ENCODE measurements around the gene HCK.

HCK gene

DNA sequence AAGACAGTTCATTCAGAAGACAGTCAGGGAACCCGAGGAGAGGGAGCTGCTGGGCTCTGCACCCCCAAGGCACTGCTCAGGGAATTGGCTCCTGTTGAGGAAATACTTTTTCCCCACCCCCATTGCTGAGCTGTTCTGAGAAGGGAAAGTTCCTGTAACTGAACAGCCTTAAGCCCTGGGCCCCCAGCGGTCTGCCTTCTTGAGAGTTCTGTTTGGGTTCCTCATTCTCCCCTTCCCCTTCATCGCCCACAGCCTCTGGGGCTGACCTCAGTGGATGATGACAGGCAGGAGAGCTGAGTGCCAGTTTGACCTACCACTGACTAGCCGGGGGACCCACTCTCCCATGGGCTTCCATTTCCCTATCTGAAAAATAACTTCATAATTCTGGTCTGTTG lies 10.7 kb downstream of the HCK start:
- no peak for DNase-seq (ENCODE audit: low read depth)

DNA sequence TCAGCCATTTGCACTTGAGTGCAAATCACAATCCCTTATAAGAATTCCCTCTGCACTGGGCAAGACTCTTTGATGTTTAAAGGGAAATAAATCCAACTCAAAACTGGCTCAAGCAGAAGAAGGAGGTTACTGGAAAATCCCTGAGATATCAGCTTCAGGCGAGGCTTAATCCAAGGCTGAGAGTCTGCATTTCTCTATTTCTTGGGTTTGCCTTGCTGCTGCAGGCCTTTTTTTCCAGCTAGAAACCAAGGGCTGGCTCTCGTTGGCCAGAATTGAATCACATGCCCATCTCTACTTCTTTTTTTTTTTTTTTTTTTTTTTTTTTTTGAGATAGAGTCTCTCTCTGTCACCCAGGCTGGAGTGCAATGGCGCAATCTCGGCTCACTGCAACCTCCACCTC lies 11.7 kb downstream of the HCK start:
- no peak for DNase-seq (ENCODE audit: low read depth)

DNA sequence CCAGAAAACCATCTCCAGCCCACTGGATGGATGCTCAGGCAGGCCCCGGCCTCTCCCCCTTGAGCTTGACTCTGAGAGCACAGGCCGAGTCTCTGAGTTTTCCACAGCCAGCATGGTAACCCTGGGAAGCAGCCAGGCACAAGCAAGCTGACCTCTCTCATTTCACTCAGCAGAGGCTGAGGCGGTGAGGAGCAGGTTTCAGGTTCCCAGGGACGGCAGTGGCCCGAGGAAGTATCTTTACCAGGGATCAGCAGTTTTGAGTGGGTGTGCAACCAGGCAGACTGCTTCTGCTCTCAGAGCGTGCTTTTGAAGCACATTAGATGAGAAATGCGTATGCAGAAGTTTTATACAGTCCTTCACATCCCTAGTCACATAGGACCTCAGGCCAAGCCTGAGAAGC lies 12.6 kb downstream of the HCK start:
- no peak for DNase-seq (ENCODE audit: low read depth)

DNA sequence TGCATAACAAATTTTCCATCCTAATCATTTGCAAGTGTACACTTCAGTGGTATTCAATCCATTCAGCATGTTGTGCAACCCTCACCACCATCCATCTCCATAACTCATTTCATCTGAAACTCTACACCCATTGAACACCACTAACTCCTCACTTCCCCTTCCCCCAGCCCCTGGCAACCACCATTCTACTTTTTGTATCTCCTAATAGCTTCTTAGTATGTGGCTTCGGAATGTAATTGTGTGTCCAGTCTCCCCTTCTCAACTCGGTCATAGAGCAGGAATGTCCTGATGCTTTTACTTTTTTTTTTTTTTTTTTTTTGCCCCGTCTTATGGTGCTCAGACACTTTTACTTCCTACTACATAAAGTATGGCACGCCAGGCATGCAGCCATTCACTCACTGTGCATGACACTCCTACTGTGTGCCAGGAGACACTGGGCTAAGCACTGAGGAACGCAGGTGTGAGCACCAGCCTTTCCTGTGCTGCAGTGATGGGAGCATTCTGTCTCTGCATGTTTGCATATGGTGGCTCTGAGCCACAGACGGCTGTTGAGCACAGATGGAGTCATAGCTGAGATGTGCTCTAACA lies 15.3 kb downstream of the HCK start:
- DNase-seq (ENCODE audit: low read depth): peak; percentile 97

DNA sequence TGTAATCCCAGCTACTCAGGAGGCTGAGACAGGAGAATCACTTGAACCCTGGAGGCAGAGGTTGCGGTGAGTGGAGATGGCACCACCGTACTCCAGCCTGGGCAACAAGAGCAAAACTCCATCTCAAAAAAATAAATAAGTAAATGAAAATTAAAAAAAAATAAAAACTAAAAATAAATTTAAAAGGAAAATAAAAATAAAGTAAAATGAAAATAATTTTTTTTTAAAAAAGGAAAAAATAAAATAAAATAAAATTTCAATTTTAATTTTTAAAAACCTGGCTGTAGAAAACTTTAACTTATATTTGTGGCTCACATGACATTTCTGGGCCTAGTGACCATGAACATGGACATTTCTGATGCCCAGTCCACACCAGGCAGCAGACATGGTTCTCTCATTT lies 16.1 kb downstream of the HCK start:
- no peak for DNase-seq (ENCODE audit: low read depth)

DNA sequence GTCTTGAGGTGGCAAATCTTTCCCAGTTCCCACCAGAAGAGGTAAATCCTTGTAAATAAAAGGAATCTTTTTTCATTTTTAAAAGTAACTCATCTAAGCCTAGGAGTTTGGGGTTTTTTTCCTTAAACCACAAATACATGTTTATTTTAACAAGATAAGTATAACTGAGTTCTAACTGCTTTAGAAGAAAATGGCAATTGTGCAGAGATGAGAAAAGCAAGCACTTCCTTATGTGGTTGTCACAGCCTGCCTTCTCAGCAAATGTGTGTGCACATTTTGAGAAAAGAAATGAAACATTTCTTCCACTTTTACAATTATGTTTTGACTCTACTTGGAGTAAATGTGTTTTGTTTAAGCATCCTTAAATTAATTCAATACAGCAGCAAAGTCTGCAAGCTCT lies 17.7 kb downstream of the HCK start:
- no peak for DNase-seq (ENCODE audit: low read depth)

DNA sequence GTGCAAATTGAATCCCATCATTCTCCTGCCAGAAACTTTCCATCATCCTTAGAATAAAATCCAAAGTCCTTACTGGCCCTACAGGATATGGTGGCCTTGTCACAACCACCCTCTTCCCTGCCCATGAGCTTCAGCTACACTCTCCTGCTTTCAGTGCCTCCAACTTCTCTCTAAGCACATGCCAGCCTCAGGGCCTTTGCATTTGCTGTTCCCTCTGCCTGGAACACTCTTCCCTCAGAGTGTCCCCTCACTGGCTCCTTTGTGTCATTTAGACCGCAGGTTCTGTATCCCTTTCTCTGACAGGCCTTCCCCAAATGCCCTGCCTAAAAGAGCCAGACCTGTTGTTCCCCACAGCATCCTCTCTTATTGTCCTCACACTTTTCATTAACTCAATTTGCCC lies 18.2 kb downstream of the HCK start:
- no peak for DNase-seq (ENCODE audit: low read depth)

DNA sequence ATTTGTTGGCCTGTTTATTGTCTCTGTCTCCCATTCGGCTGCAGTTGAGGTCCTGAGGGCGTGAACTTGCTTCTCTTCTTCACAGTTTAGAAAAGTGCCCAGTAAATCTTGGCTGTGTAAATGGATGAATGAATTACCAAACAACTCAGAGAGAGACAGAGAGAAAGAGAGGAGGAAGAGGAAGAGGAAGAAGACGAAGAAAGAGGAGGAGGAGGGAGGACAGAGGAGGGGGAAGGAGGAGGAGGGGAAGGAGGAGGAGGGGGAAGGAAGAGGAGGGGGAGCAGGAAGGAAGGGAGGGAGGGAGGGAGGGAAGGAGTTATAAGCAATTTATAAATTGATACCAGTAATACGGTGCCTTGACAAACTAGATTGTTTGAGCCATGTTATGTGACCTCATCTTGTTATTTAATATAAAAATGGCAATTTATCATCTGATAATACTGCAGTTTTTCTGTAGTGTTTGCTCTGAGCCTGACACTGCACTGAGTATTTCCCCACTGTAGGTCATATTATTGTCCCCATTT lies 18.7 kb downstream of the HCK start:
- no peak for DNase-seq (ENCODE audit: low read depth)

DNA sequence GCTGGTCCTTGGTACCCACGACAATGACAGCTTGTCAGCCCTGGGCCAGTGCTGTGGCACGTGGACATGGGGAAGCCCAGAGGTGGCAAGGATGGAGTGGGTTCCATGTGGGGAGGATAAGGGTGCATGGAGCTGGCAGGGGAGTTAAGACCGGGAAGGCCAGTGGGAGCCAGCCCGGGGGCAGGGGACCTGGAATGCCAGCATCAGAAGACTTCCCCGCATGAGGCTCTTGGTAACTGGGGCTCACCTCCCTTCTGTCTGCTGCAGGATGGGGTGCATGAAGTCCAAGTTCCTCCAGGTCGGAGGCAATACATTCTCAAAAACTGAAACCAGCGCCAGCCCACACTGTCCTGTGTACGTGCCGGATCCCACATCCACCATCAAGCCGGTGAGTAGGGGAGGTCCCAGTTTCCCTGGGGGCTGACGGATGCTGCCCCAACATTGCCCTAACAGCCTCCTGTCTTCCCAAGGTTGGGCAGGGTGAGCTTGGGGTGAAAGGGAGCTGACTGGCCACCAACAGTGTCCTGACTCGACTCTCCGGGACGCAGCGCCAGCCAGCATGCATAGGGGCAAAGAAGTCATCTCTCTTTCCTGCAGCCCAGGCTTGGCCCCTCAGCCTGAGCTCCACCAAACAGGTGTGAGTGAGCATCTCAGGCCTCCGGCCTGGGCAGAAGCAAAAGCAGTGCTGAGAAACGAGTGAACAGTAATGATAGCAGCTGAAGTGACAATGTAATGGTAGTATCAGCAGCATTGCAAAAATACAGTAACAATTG lies 19.5 kb downstream of the HCK start:
- DNase-seq (ENCODE audit: low read depth): no peak

DNA sequence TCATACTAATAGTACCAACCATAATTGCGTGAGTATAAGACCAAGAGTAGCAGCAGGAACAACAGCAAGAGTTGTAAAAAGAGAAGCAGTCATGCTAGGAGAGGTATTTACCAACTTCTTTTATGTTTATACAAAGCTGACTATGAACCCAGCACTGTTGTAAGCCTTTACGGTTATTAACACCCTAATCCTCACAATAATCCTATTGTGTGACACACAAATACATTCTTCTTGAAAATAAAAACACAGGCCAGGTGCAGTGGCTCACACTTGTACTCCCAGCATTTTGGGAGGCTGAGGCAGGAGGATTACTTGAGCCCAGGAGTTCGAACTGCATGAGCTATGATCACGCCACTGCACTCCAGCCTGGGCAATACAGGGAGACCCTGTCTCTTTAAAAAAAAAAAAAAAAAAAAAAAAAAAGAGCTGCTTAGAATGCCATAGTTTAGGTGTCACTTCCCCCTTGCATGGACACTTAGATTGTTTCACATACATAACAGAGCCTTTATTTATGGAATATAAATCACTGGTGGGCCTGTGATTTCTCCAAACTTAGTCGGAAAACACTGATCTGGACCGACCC lies 20.2 kb downstream of the HCK start:
- DNase-seq (ENCODE audit: low read depth): no peak

DNA sequence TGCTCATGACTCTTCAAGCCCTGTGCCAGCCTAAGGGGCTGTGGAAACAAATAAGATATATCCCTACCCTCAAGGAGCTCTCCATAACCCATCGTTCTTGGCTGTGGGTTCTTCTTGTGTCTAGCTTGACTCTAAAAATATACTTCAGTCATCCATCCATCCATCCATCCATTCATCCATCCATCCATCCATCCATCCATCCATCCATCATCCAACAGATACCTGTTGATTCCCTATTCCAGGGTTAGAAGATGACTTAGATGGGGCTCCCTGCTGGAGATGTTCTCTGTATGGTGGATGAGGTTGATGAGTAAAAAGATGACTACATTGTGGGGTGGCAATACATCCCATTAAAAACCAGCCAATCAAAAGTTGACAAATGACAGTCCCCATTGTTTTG lies 23.5 kb downstream of the HCK start:
- DNase-seq (ENCODE audit: low read depth): no peak

DNA sequence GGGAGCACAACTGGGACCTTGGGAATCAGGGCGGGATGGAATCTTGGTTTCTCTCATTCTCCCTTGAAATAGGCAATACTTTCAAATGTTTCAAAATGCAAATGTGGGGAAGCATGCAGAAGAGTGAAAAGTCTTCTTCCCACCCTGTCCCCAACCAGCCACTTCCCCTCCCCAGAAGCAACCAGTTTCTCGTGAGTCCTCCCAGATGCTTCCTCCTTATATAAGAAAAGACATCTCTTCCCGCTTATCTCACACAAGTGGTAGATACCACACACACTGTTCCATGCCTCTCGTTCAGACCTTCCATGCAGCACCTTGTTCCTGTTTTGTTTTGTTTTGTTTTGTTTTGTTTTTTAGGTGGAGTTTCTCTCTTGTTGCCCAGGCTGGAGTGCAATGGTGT lies 25.1 kb downstream of the HCK start:
- no peak for DNase-seq (ENCODE audit: low read depth)

DNA sequence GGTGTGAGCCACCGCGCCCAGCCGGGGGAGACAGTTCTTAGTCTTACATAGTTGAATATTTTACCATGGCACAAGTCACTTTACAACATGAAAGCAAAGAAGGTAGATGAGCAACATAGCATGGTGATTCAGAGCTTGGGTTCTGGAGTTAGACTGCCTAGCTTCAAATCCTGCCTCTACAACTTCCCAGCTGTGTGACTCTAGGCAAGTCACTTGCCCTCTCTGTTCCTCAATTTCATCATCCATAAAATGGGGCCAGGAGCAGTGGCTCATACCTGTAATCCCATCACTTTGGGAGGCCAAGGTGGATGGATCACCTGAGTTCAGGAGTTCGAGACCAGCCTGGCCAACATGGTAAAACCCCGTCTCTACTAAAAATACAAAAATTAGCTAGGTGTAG lies 26.3 kb downstream of the HCK start:
- DNase-seq (ENCODE audit: low read depth): no peak

DNA sequence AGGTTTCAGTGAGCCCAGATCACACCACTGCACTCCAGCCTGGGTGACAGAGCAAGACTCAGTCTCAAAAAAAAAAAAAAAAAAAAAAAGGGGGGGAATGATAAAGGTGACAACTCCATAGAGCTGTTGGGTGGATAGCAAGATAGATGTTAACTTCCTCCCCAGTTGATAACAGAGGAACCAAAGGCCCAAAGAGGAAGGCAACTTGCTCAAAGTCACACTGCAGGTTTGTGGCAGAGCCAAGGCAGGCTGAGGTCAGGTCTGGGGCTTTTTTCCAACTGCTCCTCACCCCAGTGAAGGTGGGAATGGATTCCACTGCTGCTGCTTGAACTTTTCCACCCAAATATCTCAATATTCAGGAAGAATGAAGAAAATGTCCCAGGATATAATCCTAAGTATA lies 26.7 kb downstream of the HCK start:
- DNase-seq (ENCODE audit: low read depth): no peak

DNA sequence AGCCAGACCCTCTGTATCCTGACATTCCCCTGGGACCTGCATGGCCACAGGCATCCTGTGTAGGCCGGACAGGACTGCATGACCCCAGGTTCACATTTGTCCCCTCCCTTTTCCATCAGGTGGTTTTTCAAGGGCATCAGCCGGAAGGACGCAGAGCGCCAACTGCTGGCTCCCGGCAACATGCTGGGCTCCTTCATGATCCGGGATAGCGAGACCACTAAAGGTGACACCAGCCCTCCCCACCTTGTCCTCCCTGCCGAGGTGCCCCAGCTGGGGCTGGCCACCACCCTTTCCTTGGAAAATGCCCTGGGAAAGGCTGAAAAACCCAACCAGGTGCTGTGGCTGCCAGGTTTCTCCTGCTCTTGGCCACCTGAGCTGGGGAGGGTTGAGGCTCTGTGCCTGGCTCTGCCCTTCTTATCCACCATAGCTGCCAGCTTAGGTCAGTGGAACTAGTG lies 27.6 kb downstream of the HCK start:
- DNase-seq (ENCODE audit: low read depth): no peak

DNA sequence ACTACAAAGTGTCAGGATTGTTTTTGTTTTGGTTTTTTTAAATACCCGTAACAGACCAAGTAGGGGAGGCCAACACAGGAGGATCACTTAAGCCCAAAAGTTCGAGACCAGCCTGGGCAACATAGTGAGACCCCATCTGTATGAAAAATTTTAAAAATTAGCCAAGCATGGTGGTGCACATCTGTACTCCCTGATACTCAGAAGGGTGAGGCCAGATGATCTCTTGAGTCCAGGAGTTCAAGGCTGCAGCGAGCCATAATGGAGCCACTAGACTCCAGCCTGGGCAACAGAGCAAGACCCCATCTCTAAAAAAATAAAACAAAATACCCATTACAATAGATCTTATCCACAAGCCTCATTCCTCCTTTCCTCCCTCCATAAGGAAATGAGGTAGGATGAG lies 28.7 kb downstream of the HCK start:
- DNase-seq (ENCODE audit: low read depth): no peak

DNA sequence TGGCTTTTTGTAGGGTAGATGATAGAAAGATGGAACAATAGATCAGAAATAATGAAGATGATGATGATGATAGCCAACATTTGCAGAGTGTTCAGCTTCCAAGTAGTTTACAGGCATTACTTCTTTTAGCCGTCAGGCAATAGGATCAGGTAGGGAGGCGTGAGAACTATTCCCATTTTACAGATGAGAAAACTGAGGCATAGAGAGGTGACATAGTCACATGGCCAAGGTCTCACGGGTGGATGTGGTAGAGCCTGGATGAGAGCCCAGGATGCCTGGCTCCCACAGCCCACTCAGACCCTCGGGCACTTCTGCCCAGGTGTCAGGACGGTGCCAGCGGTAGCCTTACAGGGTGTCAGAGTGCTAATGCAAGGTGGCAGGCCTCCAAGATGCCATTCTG lies 31.4 kb downstream of the HCK start:
- no peak for DNase-seq (ENCODE audit: low read depth)

DNA sequence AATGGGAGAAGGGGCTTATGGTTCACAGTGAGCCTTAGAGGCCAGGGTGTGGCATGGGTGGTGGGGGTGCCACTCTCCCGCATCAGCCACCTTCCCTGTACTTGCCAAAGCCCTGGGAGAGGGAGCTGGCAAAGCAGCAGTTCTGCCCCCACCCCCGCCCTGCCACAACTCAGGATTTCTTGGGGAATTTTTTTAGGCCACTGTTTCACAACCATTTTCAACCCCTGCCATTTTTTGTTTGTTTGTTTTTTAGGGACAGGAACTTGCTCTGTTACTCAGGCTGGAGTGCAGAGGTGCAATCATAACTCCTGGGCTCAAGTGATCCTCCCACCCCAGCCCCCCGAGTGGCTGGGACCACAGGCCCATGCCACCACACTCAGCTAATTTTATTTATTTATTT lies 35.0 kb downstream of the HCK start:
- no peak for DNase-seq (ENCODE audit: low read depth)

DNA sequence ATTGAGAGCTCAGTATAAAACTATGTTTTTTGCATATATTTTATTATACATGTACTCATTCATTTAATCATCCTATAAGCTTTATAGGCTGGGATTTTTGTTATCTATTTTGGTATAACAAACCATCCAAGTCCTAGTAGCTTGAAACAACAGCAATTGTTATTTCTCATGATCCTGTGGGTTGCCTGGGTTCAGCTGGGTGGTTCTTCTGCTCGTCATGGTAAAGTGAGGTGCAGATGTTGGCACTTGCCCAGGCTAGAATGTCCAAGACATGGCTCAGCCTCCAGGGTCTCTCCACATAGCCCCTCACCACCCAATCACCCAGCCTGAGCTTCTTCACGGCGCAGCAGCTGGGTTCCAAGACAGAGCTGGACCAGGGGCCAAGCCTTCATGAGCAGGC lies 36.7 kb downstream of the HCK start:
- DNase-seq (ENCODE audit: low read depth): no peak

DNA sequence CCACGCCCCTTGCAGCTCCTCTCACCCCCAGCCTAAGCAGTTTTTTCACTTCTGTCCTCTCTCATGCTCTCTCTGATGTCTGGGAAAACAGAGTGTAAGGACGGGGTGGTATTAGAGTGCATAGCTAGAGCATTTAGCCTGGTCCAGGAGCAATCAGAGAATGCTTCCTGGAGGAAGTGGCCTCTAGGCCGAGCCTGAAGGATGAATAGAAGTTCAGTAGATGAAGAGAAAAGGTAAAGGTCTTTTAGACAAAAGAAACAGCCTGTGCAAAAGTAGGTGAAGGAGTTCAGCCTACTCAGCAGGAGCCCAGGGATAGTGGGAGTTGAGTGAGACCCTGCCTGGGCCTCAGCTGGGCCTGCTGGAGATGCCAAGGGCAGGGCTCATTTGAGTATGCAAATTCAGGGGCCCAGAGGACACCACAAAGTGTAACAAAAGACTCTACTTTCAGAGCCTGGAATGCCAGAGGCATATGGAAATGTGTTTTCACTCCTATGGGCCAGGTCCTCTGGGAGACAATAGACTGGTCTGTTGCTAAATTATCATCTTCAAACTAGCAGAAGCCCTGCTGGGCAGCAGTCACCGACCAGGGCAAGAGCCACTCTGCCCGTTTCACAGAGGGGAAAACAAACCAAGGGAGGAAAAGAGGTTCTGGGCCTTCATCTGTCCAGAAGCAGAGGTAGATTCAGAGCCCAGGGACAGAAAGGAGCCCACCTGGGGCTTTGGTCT lies 37.8 kb downstream of the HCK start:
- DNase-seq (ENCODE audit: low read depth): no peak

DNA sequence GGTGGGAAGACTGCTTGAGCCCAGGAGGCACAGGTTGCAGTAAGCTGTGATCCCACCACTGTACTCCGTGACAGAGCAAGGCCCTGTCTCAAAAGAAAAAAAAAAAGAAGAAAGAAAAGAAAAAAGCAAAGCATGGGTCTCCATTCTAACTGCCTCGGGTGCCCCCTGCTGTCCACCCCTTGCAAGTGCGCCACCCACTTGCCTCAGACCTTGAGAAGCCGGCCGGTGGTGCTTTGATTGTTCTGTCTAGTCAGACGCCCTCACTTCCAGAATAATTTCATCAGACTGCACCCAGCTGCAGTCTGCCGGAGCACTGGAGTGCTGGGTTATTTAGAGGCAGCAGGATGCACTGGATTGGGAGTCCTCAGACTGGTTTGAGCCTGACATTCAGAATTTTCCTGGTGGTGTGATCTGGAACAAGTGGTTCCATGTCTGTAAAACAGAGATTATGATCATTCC lies 39.9 kb downstream of the HCK start:
- no peak for DNase-seq (ENCODE audit: low read depth)

DNA sequence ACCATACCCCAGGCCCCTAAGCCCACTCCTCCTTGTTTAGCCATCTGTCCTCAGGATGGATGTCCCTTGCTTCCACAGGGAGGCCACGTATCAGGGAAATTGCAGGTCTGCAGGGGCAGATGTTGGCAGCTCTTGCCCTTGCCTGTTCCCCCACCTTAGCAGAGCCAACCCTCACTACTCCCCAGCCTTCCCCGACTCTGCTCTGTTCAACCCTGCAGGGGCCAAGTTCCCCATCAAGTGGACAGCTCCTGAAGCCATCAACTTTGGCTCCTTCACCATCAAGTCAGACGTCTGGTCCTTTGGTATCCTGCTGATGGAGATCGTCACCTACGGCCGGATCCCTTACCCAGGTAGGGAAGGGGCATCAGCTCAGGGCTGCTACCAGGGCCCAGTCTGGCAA lies 46.7 kb downstream of the HCK start:
- DNase-seq (ENCODE audit: low read depth): no peak
